Measurements from ENCODE around the gene GJC2. TPM values are rescaled to one million over a fixed set of nuclear protein-coding genes. Genes with fewer than 3 reads are reported as not detected.
"Not testable (repeated sequence)": the region's sequence is repeated elsewhere in the genome, so short reads cannot be mapped to it uniquely, and the experiment has no call there.

Gene GJC2
- total RNA-seq, 1 donor: 0.84 TPM

GRCh38 chr1:228164561-228165371 is 15.0 kb downstream of the GJC2 start:
- Histone ChIP-seq H3K27me3 (ENCODE audit: insufficient read depth, low read length) (no peaks in the 10 kb centered on the region), H3K4me3 (ENCODE audit: low read length) (peak overlapping the region; percentile 50), H3K9me3 (ENCODE audit: low read depth, low read length) (no peaks in the 10 kb centered on the region), H3K4me1 (ENCODE audit: insufficient read depth, low read length) (peaks cover 40% of the 10 kb centered on the region)

DNA sequence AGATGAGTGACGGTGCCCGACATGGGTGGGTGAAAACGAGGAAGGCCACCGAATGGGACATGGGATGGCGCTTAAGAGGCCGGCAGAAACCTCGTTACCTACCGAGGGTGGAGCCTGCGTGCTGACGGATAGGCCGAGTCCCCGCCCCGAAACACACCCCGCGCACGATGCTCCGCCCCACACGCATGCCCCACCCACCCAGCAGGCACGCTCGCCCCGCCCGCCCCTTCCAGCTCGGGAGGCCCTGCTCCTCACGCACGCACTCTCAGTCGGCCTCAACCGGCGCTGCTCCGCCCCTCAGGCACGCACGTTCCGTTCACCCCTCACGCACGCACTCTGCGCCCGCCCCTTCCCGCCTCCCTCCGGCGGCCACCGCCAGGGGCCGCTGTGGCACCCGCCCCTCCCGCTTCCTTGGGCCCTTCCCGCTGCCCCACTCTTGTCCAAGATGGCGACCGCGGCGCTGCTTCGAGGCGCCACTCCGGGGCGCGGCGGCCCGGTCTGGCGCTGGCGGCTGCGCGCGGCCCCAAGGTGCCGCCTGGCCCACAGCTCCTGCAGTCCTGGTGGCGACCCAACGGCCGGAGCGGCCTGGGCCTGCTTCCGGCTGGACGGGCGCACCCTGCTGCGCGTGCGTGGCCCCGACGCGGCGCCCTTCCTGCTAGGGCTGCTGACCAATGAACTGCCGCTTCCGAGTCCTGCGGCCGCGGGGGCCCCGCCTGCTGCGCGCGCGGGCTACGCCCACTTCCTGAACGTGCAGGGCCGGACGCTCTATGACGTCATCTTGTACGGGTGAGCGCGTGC is 15.8 kb downstream of the GJC2 start, which contains the start of gene IBA57:
Gene IBA57 (plus strand): TSS at position 433 of the 798 bp plus-strand sequence. CDS start 13 bp downstream, at position 446.
- Histone ChIP-seq H3K27me3 (ENCODE audit: insufficient read depth, low read length) (no peaks in the 10 kb centered on the region), H3K4me1 (ENCODE audit: insufficient read depth, low read length) (peaks cover 40% of the 10 kb centered on the region), H3K9me3 (ENCODE audit: low read depth, low read length) (no peaks in the 10 kb centered on the region), H3K4me3 (ENCODE audit: low read length) (peak within 1 kb of the TSS; percentile 78)

DNA sequence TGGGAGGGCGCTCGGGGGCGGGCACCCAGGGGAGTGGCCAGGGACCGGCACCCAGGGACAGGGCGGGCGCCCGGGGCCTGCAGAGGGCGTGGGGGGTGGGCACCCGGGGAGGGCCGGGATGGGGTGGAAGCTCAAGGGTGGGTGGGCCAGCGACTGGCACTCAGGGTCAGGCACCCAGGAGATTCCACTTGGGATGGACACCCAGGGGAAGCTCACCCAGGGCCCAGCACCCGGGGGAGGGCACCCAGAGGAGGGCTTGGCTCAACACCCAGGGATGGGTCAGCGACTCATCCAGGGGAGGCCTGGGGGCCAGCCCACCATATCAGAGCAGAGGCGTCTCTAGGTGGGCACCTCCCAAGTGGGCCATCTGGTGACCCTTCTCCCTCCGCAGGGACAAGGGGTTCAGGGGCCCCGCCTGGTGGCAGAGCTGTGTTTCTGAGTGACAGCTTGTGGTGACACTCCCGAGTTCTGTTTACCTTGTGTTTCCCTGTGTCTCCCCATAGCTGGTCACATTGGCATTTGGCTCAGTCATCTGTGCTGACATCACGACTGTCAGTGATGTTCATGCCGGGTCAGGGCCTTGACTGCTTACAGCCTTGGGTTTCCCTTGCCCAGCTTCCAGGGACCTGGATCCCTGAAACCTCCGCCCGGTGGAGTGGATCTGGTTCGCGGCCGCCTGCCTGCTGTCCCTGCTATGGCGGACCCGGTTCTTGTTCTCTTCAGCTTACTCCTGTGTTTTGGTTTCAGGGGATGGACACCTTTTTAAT is 16.6 kb downstream of the GJC2 start:
- H3K27me3 ChIP-seq (ENCODE audit: insufficient read depth, low read length): no peaks in the 10 kb centered on the region
- peaks cover 40% of the 10 kb centered on the region for H3K4me1 ChIP-seq (ENCODE audit: insufficient read depth, low read length)
- H3K9me3 ChIP-seq (ENCODE audit: low read depth, low read length): no peaks in the 10 kb centered on the region
- peak overlapping the region; percentile 78 for H3K4me3 ChIP-seq (ENCODE audit: low read length)

DNA sequence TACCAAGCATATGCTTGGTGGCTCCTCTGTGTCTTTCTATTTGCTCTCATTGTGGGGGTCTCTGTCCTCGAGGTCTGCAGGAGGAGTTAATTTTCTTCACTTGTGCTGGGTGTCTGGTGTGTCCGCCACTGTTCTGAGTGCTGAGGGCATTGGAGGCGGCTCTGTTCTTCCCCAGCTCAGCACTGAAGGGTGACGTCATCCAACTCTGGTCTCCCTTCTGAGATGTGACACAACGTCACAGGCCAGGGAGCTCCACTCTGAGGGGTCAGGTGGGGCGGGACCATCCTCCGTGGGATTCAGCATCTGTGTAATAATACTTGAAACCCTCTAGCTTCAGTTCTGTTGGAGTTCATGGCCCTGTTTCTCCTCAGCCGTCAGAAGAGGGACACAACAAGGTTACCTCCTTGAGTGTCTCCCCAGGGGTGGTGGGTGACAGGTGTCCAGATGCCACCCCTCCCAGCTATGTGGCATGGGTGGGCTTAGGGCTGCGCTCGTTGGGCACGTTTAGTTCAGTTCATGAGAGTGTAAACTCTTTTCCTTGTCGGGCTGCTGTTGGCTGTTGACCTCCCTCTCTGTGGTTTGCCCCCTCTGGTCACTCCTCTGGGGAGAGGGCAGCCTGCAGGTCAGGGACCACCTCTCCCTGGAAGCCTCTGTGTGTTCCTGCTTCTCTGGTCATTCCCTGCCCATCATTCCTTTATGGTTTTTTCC is 19.0 kb downstream of the GJC2 start:
- H3K4me1 ChIP-seq (ENCODE audit: insufficient read depth, low read length): peaks cover 21% of the 10 kb centered on the region
- H3K27me3 ChIP-seq (ENCODE audit: insufficient read depth, low read length): no peaks in the 10 kb centered on the region
- H3K4me3 ChIP-seq (ENCODE audit: low read length): no peak overlapping the region
- no peaks in the 10 kb centered on the region for H3K9me3 ChIP-seq (ENCODE audit: low read depth, low read length)

DNA sequence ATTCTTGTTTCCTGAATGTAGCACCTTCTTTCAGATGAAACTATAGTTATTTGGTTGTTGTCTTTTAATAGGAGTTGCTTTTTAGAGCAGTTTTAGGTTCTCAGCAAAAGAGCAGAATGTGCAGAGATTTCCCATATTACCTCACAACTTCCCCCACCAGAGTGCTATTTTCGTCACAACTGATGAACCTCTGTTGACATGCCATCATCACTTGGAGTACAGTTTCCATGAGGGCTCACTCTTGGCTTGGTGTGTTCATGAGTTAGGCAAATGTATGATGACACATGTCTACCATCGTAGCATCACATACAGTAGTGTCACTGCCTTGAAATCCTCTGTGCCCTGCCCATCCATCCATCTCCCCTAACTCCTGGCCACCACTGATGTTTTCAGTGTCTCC is 19.6 kb downstream of the GJC2 start:
- H3K9me3 ChIP-seq (ENCODE audit: low read depth, low read length): no peaks in the 10 kb centered on the region
- H3K4me3 ChIP-seq (ENCODE audit: low read length): no peak overlapping the region
- H3K27me3 ChIP-seq (ENCODE audit: insufficient read depth, low read length): no peaks in the 10 kb centered on the region
- H3K4me1 ChIP-seq (ENCODE audit: insufficient read depth, low read length): peaks cover 18% of the 10 kb centered on the region

- Histone ChIP-seq H3K4me3 (ENCODE audit: low read length) (no peak overlapping the region), H3K9me3 (ENCODE audit: low read depth, low read length) (no peaks in the 10 kb centered on the region), H3K27me3 (ENCODE audit: insufficient read depth, low read length) (no peaks in the 10 kb centered on the region), H3K4me1 (ENCODE audit: insufficient read depth, low read length) (peaks cover 9% of the 10 kb centered on the region)
These were observed 20.9 kb downstream of the GJC2 start for GRCh38 chr1:228170666-228171065.

GRCh38 chr1:228171221-228171891 is 21.6 kb downstream of the GJC2 start:
- Histone ChIP-seq H3K4me3 (ENCODE audit: low read length) (no peak overlapping the region), H3K27me3 (ENCODE audit: insufficient read depth, low read length) (no peaks in the 10 kb centered on the region), H3K9me3 (ENCODE audit: low read depth, low read length) (no peaks in the 10 kb centered on the region), H3K4me1 (ENCODE audit: insufficient read depth, low read length) (peaks cover 7% of the 10 kb centered on the region)

DNA sequence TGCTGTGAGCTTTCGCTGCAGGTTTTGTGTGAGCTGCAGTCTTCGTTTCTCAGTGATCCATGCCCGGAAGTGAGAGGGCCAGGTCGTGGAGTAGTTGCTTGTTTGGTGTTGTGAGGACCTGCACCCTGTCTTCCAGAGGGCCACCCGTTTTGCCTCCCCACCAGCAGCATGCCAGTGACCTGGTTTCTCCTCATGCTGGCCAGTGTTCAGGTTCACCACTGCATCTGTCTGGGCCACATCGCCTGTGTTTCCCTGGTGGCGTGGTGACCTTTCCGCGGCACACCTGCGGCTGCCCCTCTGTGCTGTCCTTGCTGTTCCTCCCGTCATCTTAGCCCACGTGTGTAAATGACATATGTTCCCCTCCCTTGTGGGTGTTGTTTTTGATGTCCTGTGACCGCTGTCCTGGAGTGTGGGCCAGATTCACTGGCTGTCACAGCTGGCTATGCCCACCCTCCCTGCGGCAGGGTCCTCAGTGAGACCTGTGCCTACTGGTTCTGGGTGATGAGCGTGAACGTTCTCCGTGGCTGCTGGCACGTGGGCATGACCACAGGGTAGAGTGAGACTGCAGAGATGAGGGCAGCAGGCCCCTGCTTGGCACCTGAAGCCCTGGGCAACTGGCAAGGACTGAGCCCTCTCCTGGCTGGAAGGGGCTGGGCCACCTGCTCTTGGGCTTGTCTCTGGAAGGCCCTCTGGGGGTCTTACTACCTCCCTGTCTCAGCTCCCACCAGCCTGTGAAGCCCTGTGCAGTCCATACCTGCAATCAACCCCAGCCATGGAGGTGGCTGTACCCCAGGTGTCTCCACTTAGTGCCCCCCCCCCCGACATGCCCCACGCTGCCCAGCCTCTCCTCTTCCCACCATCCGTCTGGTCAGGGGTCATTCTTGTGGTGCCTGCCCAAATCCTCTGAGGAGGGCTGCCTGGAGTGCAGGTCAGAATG is 23.1 kb downstream of the GJC2 start:
- no peaks in the 10 kb centered on the region for H3K9me3 ChIP-seq (ENCODE audit: low read depth, low read length)
- no peaks in the 10 kb centered on the region for H3K27me3 ChIP-seq (ENCODE audit: insufficient read depth, low read length)
- no peaks in the 10 kb centered on the region for H3K4me1 ChIP-seq (ENCODE audit: insufficient read depth, low read length)
- H3K4me3 ChIP-seq (ENCODE audit: low read length): no peak overlapping the region

DNA sequence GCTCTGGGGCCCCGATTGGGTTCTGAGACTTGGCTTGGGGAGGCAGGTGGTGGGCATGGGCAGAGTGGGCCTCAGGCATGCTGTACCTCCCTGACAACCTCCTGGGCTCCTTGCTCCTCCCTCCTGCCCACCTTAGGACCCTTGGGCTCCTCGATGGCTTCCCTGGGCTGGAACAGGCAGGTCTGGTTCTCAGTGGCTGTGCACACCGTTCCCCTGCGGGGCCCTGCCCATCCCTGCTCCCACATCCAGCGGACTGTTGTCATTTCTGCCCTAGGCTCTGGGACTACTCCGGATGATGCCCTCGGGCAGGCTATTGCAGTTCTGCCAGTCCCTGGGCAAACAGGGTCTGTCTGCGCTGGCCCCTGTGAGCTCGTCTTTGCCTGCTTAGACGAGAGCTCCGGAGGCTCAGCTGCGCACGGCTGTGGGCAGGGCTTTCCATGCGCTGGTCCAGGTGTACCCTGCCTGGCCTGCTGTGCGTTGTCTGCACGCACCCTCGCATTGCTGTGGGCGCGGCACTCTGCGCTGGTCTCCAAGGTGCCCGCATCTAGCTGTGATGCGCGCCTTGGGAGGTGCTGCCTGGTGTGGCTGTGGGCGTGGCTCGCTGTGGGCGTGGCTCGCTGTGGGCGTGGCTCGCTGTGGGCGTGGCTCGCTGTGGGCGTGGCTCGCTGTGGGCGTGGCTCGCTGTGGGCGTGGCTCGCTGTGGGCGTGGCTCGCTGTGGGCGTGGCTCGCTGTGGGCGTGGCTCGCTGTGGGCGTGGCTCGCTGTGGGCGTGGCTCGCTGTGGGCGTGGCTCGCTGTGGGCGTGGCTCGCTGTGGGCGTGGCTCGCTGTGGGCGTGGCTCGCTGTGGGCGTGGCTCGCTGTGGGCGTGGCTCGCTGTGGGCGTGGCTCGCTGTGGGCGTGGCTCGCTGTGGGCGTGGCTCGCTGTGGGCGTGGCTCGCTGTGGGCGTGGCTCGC is 24.1 kb downstream of the GJC2 start:
- not testable (repeated sequence) for H3K27me3 ChIP-seq (ENCODE audit: insufficient read depth, low read length); H3K9me3 ChIP-seq (ENCODE audit: low read depth, low read length); H3K4me1 ChIP-seq (ENCODE audit: insufficient read depth, low read length); H3K4me3 ChIP-seq (ENCODE audit: low read length)

DNA sequence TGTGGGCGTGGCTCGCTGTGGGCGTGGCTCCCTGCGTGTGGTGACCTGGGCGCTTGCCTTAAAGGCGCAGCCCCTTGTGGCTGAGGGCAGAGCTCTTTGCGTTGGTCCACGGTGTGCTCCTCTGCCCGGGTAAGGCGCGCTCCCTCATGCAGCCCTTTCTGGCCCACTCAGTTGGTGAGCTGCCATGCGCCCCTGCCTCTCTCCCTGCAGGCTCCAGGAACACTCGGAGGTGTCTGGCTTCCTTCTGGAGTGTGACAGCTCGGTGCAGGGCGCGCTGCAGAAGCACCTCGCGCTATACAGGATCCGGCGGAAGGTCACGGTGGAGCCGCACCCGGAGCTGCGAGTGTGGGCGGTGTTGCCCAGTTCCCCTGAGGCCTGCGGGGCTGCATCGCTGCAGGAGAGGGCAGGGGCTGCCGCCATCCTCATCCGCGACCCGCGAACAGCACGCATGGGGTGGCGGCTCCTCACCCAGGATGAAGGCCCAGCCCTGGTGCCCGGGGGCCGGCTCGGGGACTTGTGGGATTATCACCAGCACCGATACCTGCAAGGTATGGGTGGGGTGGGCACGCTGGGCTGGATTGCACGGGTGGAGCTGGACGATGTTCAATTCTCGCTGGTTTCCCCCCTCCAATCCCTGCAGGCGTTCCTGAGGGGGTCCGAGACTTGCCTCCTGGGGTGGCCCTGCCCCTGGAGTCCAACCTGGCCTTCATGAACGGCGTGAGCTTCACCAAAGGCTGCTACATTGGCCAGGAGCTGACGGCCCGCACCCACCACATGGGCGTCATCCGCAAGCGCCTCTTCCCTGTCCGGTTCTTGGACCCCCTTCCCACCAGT is 25.0 kb downstream of the GJC2 start:
- H3K27me3 ChIP-seq (ENCODE audit: insufficient read depth, low read length): no peaks in the 10 kb centered on the region
- H3K4me1 ChIP-seq (ENCODE audit: insufficient read depth, low read length): peaks cover 14% of the 10 kb centered on the region
- H3K4me3 ChIP-seq (ENCODE audit: low read length): no peak overlapping the region
- no peaks in the 10 kb centered on the region for H3K9me3 ChIP-seq (ENCODE audit: low read depth, low read length)

DNA sequence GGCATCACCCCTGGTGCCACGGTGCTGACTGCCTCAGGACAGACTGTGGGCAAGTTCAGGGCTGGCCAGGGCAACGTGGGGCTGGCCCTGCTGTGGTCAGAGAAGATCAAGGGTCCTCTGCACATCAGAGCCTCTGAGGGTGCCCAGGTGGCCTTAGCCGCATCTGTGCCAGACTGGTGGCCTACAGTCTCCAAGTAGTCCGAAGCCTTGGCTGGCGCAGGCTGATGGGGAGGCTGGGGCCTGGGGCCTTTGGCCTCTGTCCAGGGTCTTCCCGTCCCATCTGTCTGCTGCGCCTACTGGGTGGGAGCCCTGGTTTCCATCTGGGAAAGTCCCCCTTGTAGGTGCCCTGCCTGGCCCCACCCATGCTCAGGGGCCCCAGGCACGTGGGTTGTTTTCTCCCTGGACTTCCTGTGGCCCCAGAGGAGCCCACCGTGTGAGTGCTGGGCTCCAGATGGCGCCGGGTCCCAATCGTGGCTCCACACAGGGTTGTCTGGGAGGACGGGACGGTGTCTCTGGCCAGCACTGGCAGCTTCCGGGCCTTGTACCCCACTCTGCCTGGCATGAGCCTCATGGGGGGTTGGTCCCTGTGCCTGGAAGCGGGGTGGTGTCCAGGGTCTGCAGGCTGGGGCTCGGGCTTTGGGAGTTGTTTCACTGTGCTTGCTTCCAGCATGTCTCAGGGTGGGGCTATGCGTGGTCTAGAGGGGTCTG is 25.7 kb downstream of the GJC2 start:
- Histone ChIP-seq H3K9me3 (ENCODE audit: low read depth, low read length) (no peaks in the 10 kb centered on the region), H3K4me1 (ENCODE audit: insufficient read depth, low read length) (peaks cover 14% of the 10 kb centered on the region), H3K27me3 (ENCODE audit: insufficient read depth, low read length) (no peaks in the 10 kb centered on the region)

More for the DNA sequence above, 25.7 kb downstream of the GJC2 start:
- H3K4me3 ChIP-seq (ENCODE audit: low read length): no peak overlapping the region

All from mononuclear cell (primary cell).